Activated CD8-positive, alpha-beta memory T cell treated with anti-CD3 and anti-CD28 coated beads, Interleukin-2, amount 50 U/mL, for 24 hours (primary cell): ENCODE data around the gene PTPRD.

Experiments used
- DNase-seq: peaks from one replicate; pipeline ENCODE4 v3.0.0-alpha.2; 2020; ENCODE audit errors: extremely low read depth

PTPRD gene

GRCh38 chr9:10052916-10053315 is 559.9 kb downstream of the PTPRD start:
- no peak for DNase-seq

GRCh38 chr9:10052181-10052580 is 560.6 kb downstream of the PTPRD start:
- DNase-seq = no peak

- DNase-seq = no peak
Observed at GRCh38 chr9:10050016-10050415, 562.8 kb downstream of the PTPRD start.

- no peak for DNase-seq
Observed at GRCh38 chr9:10048994-10049393, 563.8 kb downstream of the PTPRD start.

- no peak for DNase-seq
Observed at GRCh38 chr9:10045598-10045997, 567.2 kb downstream of the PTPRD start.

- DNase-seq = no peak
Observed at GRCh38 chr9:10041726-10042229, 571.0 kb downstream of the PTPRD start.

- no peak for DNase-seq
Observed at GRCh38 chr9:10036095-10036494, 576.7 kb downstream of the PTPRD start.

GRCh38 chr9:10032166-10032565 is 580.6 kb downstream of the PTPRD start:
- DNase-seq = no peak

- no peak for DNase-seq
Observed at GRCh38 chr9:10026443-10026984, 586.3 kb downstream of the PTPRD start.

- no peak for DNase-seq
Observed at GRCh38 chr9:10015755-10016154, 597.0 kb downstream of the PTPRD start.

GRCh38 chr9:10014889-10015288 is 597.9 kb downstream of the PTPRD start:
- DNase-seq = no peak

- no peak for DNase-seq
Observed at GRCh38 chr9:10009401-10009800, 603.4 kb downstream of the PTPRD start.

- no peak for DNase-seq
Observed at GRCh38 chr9:10008101-10008799, 604.6 kb downstream of the PTPRD start.

GRCh38 chr9:10007356-10007755 is 605.4 kb downstream of the PTPRD start:
- no peak for DNase-seq

GRCh38 chr9:10005206-10005605 is 607.6 kb downstream of the PTPRD start:
- DNase-seq = no peak

GRCh38 chr9:10003047-10003446 is 609.8 kb downstream of the PTPRD start:
- no peak for DNase-seq

GRCh38 chr9:10000669-10001068 is 612.1 kb downstream of the PTPRD start:
- no peak for DNase-seq

GRCh38 chr9:9998491-9999287 is 614.1 kb downstream of the PTPRD start:
- DNase-seq = no peak

- no peak for DNase-seq
Observed at GRCh38 chr9:9997585-9997984, 615.2 kb downstream of the PTPRD start.

GRCh38 chr9:9996259-9996658 is 616.5 kb downstream of the PTPRD start:
- DNase-seq = no peak

GRCh38 chr9:9992936-9993335 is 619.9 kb downstream of the PTPRD start:
- DNase-seq = no peak

GRCh38 chr9:9973062-9973461 is 639.7 kb downstream of the PTPRD start:
- no peak for DNase-seq

- DNase-seq = no peak
Observed at GRCh38 chr9:9970514-9970913, 642.3 kb downstream of the PTPRD start.
